ENCODE results near the gene DKKL1.
"Not testable (repeated sequence)": the region's sequence is repeated elsewhere in the genome, so short reads cannot be mapped to it uniquely, and the experiment has no call there.

The DKKL1 gene

GRCh38 chr19:49362048-49362928 is 1.4 kb upstream of the DKKL1 start, which contains the start of gene TEAD2:
Gene TEAD2 (minus strand): TSS chr19:49362416. CDS start chr19:49360075, 2,341 bp downstream.
- peak; percentile 13 for DNase-seq

- no peak for DNase-seq
Measured at GRCh38 chr19:49362929-49363267, 779 bp upstream of the DKKL1 start.

DNA sequence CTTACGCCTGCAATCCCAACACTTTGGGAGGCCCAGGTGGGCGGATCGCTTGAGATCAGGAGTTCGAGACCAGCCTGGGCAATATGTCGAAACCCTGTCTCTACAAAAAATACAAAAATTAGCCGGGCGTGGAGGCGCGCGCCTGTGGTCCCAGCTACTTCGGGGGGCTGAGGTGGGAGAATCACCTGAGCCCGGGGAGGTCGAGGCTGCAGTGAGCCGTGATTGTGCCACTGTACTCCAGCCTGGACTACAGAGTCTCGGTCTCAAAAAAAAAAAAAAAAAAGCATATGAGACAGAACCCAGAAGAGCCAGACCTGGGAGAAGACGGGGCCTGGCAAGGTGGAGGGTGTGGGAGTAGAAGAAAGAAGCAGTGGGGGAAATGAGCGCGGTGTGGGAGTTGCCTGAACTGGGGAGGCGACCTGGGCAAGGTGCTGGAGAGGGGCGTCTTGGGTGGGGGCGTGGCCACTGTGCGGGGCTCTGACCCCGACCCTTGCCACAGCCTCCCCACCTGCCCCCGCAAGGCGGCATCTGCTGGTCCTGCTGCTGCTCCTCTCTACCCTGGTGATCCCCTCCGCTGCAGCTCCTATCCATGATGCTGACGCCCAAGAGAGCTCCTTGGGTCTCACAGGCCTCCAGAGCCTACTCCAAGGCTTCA is 533 bp downstream of the DKKL1 start:
- no peak for DNase-seq

DNA sequence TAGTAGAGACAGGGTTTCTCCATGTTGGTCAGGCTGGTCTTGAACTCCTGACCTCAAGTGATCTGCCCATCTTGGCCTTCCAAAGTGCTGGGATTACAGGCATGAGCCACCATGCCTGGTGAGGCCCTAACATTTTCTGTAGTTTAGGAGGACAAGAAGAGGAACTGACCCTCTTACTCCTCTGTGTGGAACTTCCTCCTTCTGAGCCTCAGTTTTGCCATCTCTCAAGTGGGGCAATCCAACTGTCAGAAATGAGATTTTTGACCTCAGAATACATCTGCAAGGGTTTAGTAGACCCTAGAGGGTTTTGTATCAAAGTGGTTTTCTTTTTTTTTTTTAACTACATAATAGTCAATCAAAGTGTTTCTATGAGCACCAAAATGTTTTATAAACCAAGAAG is 2.4 kb downstream of the DKKL1 start:
- no peak for DNase-seq

GRCh38 chr19:49368711-49369358 is 5.2 kb downstream of the DKKL1 start:
- DNase-seq, result no peak

- DNase-seq, result no peak
Measured at GRCh38 chr19:49371184-49371583, 7.5 kb downstream of the DKKL1 start.

GRCh38 chr19:49373174-49373573 is 9.5 kb downstream of the DKKL1 start:
- DNase-seq, result not testable (repeated sequence)

DNA sequence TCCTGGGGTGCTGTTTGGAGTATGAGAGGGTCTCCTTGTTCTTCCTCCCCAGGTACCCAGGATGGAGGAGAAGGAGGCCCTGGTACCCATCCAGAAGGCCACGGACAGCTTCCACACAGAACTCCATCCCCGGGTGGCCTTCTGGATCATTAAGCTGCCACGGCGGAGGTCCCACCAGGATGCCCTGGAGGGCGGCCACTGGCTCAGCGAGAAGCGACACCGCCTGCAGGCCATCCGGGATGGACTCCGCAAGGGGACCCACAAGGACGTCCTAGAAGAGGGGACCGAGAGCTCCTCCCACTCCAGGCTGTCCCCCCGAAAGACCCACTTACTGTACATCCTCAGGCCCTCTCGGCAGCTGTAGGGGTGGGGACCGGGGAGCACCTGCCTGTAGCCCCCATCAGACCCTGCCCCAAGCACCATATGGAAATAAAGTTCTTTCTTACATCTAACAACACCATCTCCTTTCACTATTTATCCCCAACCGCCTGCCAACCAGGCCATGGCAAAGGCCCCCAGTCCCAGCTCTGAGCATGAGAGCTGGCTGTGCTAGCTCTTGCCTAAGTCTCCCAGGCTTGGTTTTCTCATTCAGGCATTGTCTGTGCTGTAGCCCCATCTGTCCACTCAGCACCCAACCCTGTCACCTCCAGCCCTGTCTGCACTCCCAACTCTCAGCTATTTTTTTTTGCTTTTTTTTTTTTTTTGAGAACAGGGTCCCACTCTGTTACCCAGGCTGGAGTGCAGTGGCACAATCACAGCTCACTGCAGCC is 11.2 kb downstream of the DKKL1 start:
- no peak for DNase-seq

GRCh38 chr19:49378512-49378911 is 14.8 kb downstream of the DKKL1 start:
- no peak for DNase-seq

DNA sequence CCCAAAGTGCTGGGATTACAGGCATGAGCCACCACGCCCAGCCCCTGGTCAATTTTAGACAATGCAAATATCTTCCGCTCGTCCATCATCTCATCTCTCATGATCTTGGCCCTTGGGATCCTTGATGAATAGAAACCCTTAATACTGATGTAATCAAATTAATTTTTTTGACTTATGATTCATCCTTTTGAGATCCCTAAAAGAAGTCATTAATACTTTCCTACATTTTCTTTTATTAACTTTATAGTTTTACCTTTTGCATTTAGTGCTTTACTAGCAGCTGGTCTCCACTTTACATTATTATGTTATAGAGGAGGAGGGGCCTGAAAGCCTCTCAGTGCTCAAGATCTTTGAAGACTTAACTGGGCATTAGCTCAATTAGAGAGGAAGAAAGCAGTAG is 16.7 kb downstream of the DKKL1 start:
- no peak for DNase-seq

- DNase-seq, result no peak
Measured at GRCh38 chr19:49382639-49383038, 19.0 kb downstream of the DKKL1 start.

DNA sequence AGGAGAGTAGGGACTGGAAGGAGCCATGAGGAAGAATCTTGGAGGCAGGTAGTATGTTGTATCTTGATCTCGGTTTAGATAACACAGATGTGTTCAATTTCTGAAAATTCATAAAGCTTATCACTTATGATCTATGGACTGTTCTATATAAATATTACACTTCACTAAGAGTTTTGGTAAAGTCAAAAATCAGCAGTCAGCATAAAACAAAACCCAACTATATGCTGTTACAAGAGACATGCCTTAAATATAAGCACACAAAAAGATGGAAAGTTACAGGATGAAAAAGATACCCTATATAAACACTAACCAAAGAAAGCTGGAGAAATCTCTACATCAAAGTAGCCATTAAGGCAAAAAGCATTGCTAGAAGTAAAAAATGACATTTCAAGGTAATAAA is 19.9 kb downstream of the DKKL1 start:
- no peak for DNase-seq

- DNase-seq, result peak; percentile 92
Measured at GRCh38 chr19:49387936-49388372, 24.3 kb downstream of the DKKL1 start, which contains the start of gene KASH5. Gene KASH5 (plus strand): TSS chr19:49388249. CDS start chr19:49390884, 2,635 bp downstream.

DNA sequence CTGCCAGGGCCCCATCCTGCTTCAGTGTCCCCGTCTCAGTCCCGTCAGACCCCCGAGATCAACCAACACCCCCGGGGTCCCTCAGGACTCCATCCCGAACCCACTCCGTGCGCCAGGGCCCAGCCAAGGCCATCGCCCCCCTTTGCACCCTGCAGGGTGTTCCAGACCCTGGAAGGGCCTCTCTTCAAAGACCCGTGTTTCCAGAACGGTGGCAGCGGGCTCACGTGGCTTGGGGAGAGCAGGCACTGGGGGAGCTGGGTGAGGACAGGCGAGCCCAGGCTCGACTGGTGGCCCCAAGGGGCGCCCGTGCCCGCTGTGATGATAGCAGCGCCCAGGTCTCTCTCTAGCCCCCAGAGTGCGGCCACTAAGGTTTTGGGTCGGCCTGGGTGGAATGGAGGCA is 25.7 kb downstream of the DKKL1 start:
- no peak for DNase-seq

DNA sequence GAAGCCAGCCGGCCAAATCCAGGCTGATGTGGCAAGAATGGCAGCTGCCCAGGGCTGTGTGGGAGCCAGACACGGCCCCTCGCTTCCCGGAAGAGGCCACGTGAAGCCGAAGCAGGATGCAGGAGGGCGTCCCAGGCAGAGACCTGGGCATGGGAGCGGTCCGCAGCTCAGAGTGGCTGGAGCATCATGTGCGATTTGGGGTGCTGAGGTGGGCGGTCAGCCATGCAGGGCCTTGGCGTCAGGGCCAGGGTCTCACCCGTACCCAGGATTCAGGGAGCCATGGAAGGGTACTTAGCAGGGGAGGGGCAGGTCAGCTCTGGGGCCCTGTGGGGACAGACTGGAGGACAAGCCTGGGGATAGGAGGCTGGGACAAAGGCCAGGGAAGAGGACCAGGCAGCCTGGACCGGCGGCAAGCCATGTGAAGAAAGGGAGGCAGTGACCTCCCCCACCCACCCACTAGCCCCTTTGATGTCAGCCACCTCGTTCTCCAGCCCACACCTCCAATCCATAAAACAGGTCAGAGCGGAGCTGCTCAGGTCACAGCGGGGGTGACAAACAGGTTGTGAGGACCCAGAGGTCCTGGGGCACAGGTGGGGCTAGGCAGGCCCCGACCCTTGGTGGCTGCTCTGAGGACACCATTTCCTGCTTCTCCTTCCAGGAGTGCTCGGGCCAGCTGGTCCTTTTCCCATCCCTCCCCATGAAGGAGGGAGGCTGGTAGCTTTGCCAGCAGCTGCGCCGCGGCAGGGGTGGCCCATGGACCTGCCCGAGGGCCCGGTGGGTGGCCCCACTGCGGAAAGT is 26.7 kb downstream of the DKKL1 start:
- DNase-seq, result no peak

GRCh38 chr19:49390929-49391359 is 27.3 kb downstream of the DKKL1 start:
- DNase-seq, result no peak

DNA sequence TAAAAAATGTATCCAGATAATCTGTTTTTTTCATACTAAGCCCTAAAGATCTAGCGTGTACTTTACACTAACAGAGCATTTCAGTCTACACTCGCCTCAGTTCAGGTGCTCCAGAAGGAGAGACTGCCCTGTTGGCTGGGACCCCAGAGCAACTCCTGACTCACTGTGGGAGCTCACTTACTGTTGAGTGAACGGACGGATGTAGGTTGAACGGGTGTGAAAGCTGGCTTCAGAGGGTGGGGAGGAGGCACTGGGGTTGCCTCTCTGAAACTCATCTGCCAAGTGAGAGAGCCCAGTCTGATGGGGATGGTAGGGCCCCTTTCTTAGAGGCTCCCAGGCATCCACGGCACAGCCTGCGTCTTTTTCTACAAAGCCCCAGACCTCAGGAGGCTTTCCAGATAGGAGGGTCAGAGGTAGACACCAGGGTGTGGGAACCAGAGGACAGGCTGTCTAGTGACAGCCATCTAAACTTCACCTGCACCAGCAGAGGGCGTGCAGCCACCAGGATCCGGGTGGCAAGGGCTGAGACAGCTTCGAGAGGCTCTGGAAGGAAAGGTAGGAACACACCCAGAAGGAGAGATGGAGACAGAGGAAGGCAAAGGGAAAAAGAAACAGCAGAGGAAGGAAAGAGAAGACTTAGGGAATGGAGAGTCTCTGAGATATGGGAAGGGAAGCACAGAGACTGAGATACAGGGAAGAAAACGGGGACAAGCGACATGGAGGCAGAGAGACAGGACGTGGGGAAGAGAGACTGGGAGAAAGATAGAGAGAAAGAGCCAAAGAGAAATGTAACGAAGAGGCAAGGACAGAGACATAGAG is 28.1 kb downstream of the DKKL1 start:
- peak; percentile 84 for DNase-seq

GRCh38 chr19:49393881-49394280 is 30.2 kb downstream of the DKKL1 start:
- no peak for DNase-seq

DNA sequence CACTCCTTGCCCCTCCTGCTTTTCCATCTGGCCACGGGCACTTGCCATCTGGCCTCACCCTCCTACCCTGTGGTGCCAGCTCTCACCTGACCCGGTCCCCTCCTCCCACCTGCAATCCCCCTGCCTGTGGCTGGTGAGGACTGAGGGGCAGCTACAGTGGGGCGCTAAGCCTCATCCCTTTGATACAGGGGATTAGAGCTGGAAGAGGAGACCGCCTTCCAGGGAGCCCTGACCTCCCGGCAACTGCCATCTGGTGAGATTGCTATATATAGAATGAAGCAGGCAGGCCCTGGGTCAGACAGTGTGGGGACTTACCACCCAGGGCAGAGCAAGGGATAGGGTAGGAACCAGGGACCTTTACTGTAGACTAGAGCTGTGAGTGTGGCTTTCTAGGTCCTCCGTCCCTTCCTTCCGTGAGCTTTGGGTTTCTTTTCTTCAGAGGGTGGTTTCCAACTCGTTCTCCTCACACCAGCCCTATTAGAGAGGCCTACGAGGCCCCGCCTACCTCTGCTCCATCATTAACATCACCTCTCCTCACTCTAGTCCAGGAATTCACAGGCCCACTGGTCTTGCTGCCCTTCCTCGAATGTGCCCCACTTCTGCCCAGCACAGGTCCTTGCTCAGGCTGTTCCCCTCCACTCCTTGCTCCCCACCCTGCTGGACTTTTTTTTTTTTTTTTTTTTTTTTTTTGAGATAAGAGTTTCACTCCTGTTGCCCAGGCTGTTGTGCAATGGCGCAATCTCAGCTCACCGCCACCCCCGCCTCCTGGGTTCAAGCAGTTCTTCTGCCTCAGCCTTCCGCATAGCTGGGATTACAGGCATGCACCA is 32.1 kb downstream of the DKKL1 start:
- DNase-seq, result no peak

All from CD4-positive, alpha-beta T cell treated with Interleukin-17A for 1 hour (primary cell).